CD14-positive monocyte (primary cell): Measurements from ENCODE around the gene GALNT17. TPM values are rescaled to one million over a fixed set of nuclear protein-coding genes. Genes with fewer than 3 reads are reported as not detected.

ENCODE experiments used
- DNase-seq, 3 donors: peaks; one replicate each; pipeline ENCODE4 v3.0.0-alpha.2; 2011 to 2022
- H2AFZ ChIP-seq: 2 replicates; pipeline ENCODE4 v1.6.0; 2012; ENCODE audit warnings: mild to moderate bottlenecking, low read depth, low read length, inconsistent platforms; ENCODE audit not compliant: insufficient read depth, poor library complexity, severe bottlenecking
- H3K27ac ChIP-seq, 2 donors: 1 replicate in 1 of 2; 2 replicates in 1 of 2; pipeline ENCODE4 v1.5.1; 2012 to 2013; ENCODE audit warnings: low read length in 2 of 2, control low read depth in 1 of 2, inconsistent platforms in 1 of 2, low read depth in 1 of 2, mild to moderate bottlenecking in 1 of 2
- H3K27me3 ChIP-seq, 2 donors: one replicate each; pipeline versions ENCODE4 v1.6.0 to v1.6.1; 2011 to 2013; ENCODE audit warnings: low read length in 2 of 2; ENCODE audit not compliant: control insufficient read depth in 2 of 2, insufficient read depth in 2 of 2
- H3K36me3 ChIP-seq, 2 donors: replicated peaks in 1 of 2; 1 replicate in 1 of 2; 2 replicates in 1 of 2; pipeline versions ENCODE4 v1.5.1 to v1.6.1; 2012 to 2013; ENCODE audit warnings: low read length in 2 of 2, control low read depth in 1 of 2, inconsistent platforms in 1 of 2, mild to moderate bottlenecking in 1 of 2; ENCODE audit not compliant: insufficient read depth in 2 of 2, control insufficient read depth in 1 of 2
- H3K4me1 ChIP-seq, 2 donors: 1 replicate in 1 of 2; 2 replicates in 1 of 2; pipeline versions ENCODE4 v1.5.1 to v1.6.1; 2012 to 2013; ENCODE audit warnings: low read length in 2 of 2, control low read depth in 1 of 2, inconsistent platforms in 1 of 2, mild to moderate bottlenecking in 1 of 2, moderate library complexity in 1 of 2; ENCODE audit not compliant: insufficient read depth in 2 of 2, control insufficient read depth in 1 of 2
- H3K4me2 ChIP-seq: replicated peaks from 2 replicates; pipeline ENCODE3; 2012; ENCODE audit warnings: low read length, moderate library complexity, mild to moderate bottlenecking; ENCODE audit not compliant: poor library complexity, severe bottlenecking; ENCODE audit errors: extremely low read depth
- H3K4me3 ChIP-seq, 3 experiments: fragments of 200-600 bp in 1 of 3; sonication (generic) in 1 of 3; replicated peaks in 1 of 3; 1 replicate in 2 of 3; 2 replicates in 1 of 3; pipeline ENCODE4 v1.5.1; 2011 to 2013; ENCODE audit warnings: low read length in 3 of 3, mild to moderate bottlenecking in 3 of 3, control low read depth in 2 of 3, low read depth in 2 of 3, inconsistent platforms in 1 of 3, moderate library complexity in 1 of 3
- H3K79me2 ChIP-seq: 2 replicates; pipeline ENCODE4 v1.6.0; 2012; ENCODE audit warnings: mild to moderate bottlenecking, control low read depth, inconsistent platforms, low read length, moderate library complexity; ENCODE audit not compliant: insufficient read depth
- H3K9ac ChIP-seq: 2 replicates; pipeline ENCODE4 v1.6.0; 2017; ENCODE audit warnings: low read length, mild to moderate bottlenecking; ENCODE audit not compliant: insufficient read depth, poor library complexity, severe bottlenecking
- H3K9me3 ChIP-seq, 2 donors: replicated peaks in 1 of 2; 1 replicate in 1 of 2; 2 replicates in 1 of 2; pipeline versions ENCODE4 v1.5.1 to v1.6.1; 2012 to 2013; ENCODE audit warnings: low read length in 2 of 2, control low read depth in 1 of 2; ENCODE audit not compliant: control insufficient read depth in 1 of 2, insufficient read depth in 1 of 2
- H4K20me1 ChIP-seq: 2 replicates; pipeline ENCODE4 v1.6.0; 2012; ENCODE audit warnings: mild to moderate bottlenecking, low read length, control low read depth, moderate library complexity; ENCODE audit not compliant: insufficient read depth
- H3K27ac Mint-ChIP-seq, 7 donors: one replicate each; pipeline ENCODE4 v1.8.0; 2020; ENCODE audit warnings: mild to moderate bottlenecking in 7 of 7, mixed read lengths in 7 of 7, moderate library complexity in 6 of 7, inconsistent platforms in 2 of 7
- H3K27me3 Mint-ChIP-seq, 3 donors: one replicate each; pipeline ENCODE4 v1.8.0; 2021 to 2022; ENCODE audit warnings: low read depth in 3 of 3, mild to moderate bottlenecking in 3 of 3, mixed read lengths in 3 of 3, moderate library complexity in 3 of 3, inconsistent platforms in 1 of 3
- H3K36me3 Mint-ChIP-seq, 2 donors: one replicate each; pipeline ENCODE4 v1.8.0; 2020; ENCODE audit warnings: mixed read lengths in 2 of 2, inconsistent platforms in 1 of 2, mild to moderate bottlenecking in 1 of 2
- H3K4me1 Mint-ChIP-seq: one replicate; pipeline ENCODE4 v1.8.0; 2020; ENCODE audit warnings: mild to moderate bottlenecking, mixed read lengths
- H3K4me3 Mint-ChIP-seq, 2 donors: one replicate each; pipeline ENCODE4 v1.8.0; 2020; ENCODE audit warnings: mild to moderate bottlenecking in 2 of 2, mixed read lengths in 2 of 2, moderate library complexity in 1 of 2
- H3K9me3 Mint-ChIP-seq, 7 donors: one replicate each; pipeline ENCODE4 v1.8.0; 2020 to 2022; ENCODE audit warnings: mixed read lengths in 7 of 7, mild to moderate bottlenecking in 6 of 7, moderate library complexity in 6 of 7, inconsistent platforms in 2 of 7
- WGBS: methylation state at CpG from one replicate; pipeline ENCODE4 v1.1.5; 2013; ENCODE audit warnings: missing lambda C conversion rate; ENCODE audit not compliant: insufficient coverage; 5-methylcytosine and 5-hydroxymethylcytosine counted together
- intact Hi-C, 2 donors: fragments of 100-400 bp; cut with micrococcal nuclease; formaldehyde crosslinking; loops; one replicate each; pipeline versions ENCODE4 v1.15.0 to v1.15.1; 2023
- polyA plus RNA-seq, 3 donors: library from polyadenylated mRNA; depleted of rRNA in 1 of 3; unstranded in 2 of 3; stranded (reverse) in 1 of 3; fragments of 300-500 nt in 2 of 3; fragments of >200 nt in 1 of 3; fragmentation: Illumina TruSeq in 2 of 3; gene quantifications; 1 replicate in 2 of 3; 2 replicates in 1 of 3; pipeline ENCODE4 v1.2.3, GENCODE V29; 2012 to 2021
- TF ChIP-seq, protein P1 (sequence below): fragments of 200-600 bp; IDR thresholded peaks from one replicate; pipeline ENCODE4 v1.8.0; 2022; ENCODE audit warnings: antibody characterized with exemption, mild to moderate bottlenecking

GALNT17 gene
- polyA plus RNA-seq, 3 donors = not detected

DNA sequence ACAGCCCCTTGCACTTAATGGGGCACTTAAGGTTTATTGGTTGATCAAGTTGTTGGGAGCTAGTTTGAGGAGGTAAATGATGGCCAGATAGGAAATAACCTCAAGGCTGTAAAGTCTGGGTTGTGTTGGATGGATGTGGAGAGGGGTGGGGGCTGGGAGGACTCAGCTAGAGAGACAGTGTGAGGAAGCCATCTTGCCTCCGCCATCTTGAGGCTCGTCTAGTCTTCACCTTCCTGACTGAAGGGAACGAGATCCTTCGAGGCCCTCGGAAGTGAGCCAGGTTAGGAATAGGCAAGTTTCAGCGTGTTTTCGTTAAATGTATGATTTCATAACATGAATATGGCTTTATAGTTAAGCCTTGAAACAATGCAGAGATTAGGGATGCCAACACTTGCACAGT is 5.5 kb downstream of the GALNT17 start:
- peaks cover 4 to 8% of the 10 kb centered on the region in 2 donors for H3K9me3 ChIP-seq
- no peak overlapping the region for H3K4me3 ChIP-seq
- no peak for DNase-seq
- Mint-ChIP-seq H3K27ac (no peak overlapping the region), H3K9me3 (peaks cover 9 to 29% (median 11%) of the 10 kb centered on the region in 7 donors), H3K4me3 (no peak overlapping the region), H3K4me1 (no peaks in the 10 kb centered on the region), H3K36me3 (no peaks in the 10 kb centered on the region), H3K27me3 (peaks cover 15 to 16% (median 16%) of the 10 kb centered on the region in 3 donors)
- intact Hi-C loops = no loop called here
- TF ChIP-seq, protein P1, sequence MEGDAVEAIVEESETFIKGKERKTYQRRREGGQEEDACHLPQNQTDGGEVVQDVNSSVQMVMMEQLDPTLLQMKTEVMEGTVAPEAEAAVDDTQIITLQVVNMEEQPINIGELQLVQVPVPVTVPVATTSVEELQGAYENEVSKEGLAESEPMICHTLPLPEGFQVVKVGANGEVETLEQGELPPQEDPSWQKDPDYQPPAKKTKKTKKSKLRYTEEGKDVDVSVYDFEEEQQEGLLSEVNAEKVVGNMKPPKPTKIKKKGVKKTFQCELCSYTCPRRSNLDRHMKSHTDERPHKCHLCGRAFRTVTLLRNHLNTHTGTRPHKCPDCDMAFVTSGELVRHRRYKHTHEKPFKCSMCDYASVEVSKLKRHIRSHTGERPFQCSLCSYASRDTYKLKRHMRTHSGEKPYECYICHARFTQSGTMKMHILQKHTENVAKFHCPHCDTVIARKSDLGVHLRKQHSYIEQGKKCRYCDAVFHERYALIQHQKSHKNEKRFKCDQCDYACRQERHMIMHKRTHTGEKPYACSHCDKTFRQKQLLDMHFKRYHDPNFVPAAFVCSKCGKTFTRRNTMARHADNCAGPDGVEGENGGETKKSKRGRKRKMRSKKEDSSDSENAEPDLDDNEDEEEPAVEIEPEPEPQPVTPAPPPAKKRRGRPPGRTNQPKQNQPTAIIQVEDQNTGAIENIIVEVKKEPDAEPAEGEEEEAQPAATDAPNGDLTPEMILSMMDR = no peak
- H3K79me2 ChIP-seq = no peaks in the 10 kb centered on the region
- H3K9ac ChIP-seq = no peak overlapping the region
- WGBS = 100% methylated on average over 1 of the region's 7 CpGs
- H2AFZ ChIP-seq = no peak overlapping the region
- H3K27ac ChIP-seq = no peak overlapping the region
- no peaks in the 10 kb centered on the region for H3K36me3 ChIP-seq
- no peaks in the 10 kb centered on the region for H4K20me1 ChIP-seq
- H3K4me2 ChIP-seq = no peak overlapping the region
- peaks cover 2 to 12% of the 10 kb centered on the region in 2 donors for H3K27me3 ChIP-seq
- no peaks in the 10 kb centered on the region for H3K4me1 ChIP-seq

DNA sequence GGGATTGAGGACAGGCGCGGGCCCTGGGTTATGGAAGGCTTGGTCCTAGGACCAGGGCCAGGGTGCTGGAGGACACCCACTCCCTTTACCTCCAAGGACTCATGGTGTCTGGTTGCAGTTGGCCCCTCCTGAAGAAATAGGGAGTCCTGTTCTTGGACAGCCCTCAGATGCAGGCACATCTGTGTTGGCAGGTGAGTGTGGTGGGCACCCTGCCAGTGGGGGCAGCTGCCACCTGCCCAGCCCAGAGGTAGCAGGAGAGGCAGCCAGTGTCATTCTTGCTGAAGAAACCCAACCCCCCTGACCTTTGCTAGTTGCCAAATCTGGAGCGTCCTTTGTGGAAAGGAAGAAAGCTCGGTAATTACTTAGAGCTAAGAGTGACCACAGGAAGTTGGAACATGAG is 8.3 kb downstream of the GALNT17 start:
- H3K9me3 ChIP-seq = peaks cover 15 to 23% of the 10 kb centered on the region in 2 donors
- no peak overlapping the region for H3K4me2 ChIP-seq
- peaks cover 10 to 46% (median 23%) of the 10 kb centered on the region in 7 donors for H3K9me3 Mint-ChIP-seq
- intact Hi-C loops = no loop called here
- H3K4me3 Mint-ChIP-seq = no peak overlapping the region
- TF ChIP-seq, protein P1 = no peak
- no peaks in the 10 kb centered on the region for H3K36me3 Mint-ChIP-seq
- H3K79me2 ChIP-seq = no peaks in the 10 kb centered on the region
- no peak overlapping the region for H3K27ac Mint-ChIP-seq
- no peaks in the 10 kb centered on the region for H3K4me1 ChIP-seq
- H4K20me1 ChIP-seq = no peaks in the 10 kb centered on the region
- H3K4me3 ChIP-seq = no peak overlapping the region
- no peak overlapping the region for H2AFZ ChIP-seq
- H3K9ac ChIP-seq = no peak overlapping the region
- no peak overlapping the region for H3K27ac ChIP-seq
- peaks cover 0 to 3% (median 3%) of the 10 kb centered on the region in 3 donors for H3K27me3 Mint-ChIP-seq
- H3K36me3 ChIP-seq = no peaks in the 10 kb centered on the region
- WGBS = no CpG with 5 or more reads among the region's 4 CpGs
- no peaks in the 10 kb centered on the region for H3K27me3 ChIP-seq
- DNase-seq = no peak
- H3K4me1 Mint-ChIP-seq = no peaks in the 10 kb centered on the region
